Neural cell (in vitro differentiated cells): ENCODE measurements around the gene TAF10.

Source experiments
- EP300 ChIP-seq: fragments of 450-650 bp; conservative IDR thresholded peaks from 2 replicates; pipeline ENCODE4 v1.6.1; 2014; ENCODE audit warnings: antibody characterized with exemption, mild to moderate bottlenecking, moderate library complexity; ENCODE audit not compliant: poor library complexity, severe bottlenecking
- TAF1 ChIP-seq: IDR thresholded peaks from 2 replicates; pipeline ENCODE4 v1.6.1; 2012; ENCODE audit warnings: low read depth

DNA sequence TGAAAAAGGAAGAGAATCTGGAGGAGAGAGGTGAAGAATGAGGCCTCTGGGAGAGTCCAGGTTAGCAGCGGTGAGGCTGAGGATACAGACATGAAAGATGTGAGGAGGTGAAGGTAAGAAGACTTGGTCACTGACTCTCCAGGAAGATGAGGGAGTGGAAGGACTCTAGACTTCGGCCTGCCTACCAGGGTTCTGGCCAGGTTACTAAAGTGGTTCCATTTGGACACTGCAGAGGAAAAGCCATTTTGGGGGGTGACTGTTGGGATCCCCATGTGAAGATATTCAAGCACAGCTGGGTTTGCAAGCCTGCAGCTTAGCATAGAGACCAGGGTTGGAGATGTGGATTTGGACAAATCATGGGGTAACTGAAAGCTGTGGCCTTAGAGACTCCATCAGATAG lies 35.8 kb upstream of the TAF10 start:
- TF ChIP-seq EP300 (no peak), TAF1 (no peak)
